Panc1 (cell line): ENCODE data around the gene RBM10. TPM values are rescaled to one million over a fixed set of nuclear protein-coding genes. Genes with fewer than 3 reads are reported as not detected.

Source experiments
- ATAC-seq: fragments of 200-7000 bp; cut with Tn5 transposase; 2 replicates; pipeline ENCODE4 v1.9.1; 2020; ENCODE audit warnings: mild to moderate bottlenecking, moderate library complexity
- BruUV-seq: library from RNA; stranded (reverse); fragments of 400-500 nt; replicated peaks from 2 replicates; lab custom pipeline; 2021; lab: Mats Ljungman, UMichigan
- CTCF ChIA-PET: fragments of 300-600 bp; sonication (Branson Sonifier 250); formaldehyde crosslinking; loops from one replicate; lab custom pipeline; 2022; ENCODE audit warnings: antibody characterized with exemption; lab: Charles Lee
- POLR2A ChIA-PET: fragments of 300-600 bp; sonication (Branson Sonifier 250); formaldehyde crosslinking; loops from one replicate; lab custom pipeline; 2022; ENCODE audit warnings: antibody characterized with exemption; lab: Charles Lee
- DNase-seq: peaks from one replicate; pipeline ENCODE4 v3.0.0-alpha.2; 2010; ENCODE audit warnings: low read depth, low spot score
- H3K27ac ChIP-seq: 2 replicates; pipeline ENCODE4 v1.5.1; 2011; ENCODE audit warnings: mild to moderate bottlenecking, low read length, inconsistent platforms
- H3K27me3 ChIP-seq: fragments of 200-500 bp; sonication (Bioruptor generic); 2 replicates; pipeline ENCODE4 v1.6.0; 2014; ENCODE audit warnings: low read length, inconsistent platforms; ENCODE audit not compliant: control insufficient read depth, insufficient read depth
- H3K36me3 ChIP-seq: fragments of 200-500 bp; sonication (Bioruptor generic); 2 replicates; pipeline ENCODE4 v1.5.1; 2014; ENCODE audit warnings: inconsistent platforms, mild to moderate bottlenecking, low read length, moderate library complexity; ENCODE audit not compliant: control insufficient read depth, insufficient read depth
- H3K4me1 ChIP-seq: 2 replicates; pipeline ENCODE4 v1.5.1; 2011; ENCODE audit warnings: inconsistent platforms, mild to moderate bottlenecking, low read length, moderate library complexity; ENCODE audit not compliant: control insufficient read depth, insufficient read depth
- H3K4me3 ChIP-seq, 2 experiments: 2 replicates each; pipeline ENCODE4 v1.5.1; 2011 to 2012; ENCODE audit warnings: low read depth in 2 of 2, low read length in 2 of 2, mild to moderate bottlenecking in 2 of 2, inconsistent platforms in 1 of 2, moderate library complexity in 1 of 2
- H3K9me3 ChIP-seq: fragments of 200-500 bp; sonication (Bioruptor generic); 2 replicates; pipeline ENCODE4 v1.5.1; 2014; ENCODE audit warnings: low read depth, mild to moderate bottlenecking, inconsistent platforms, low read length, moderate library complexity; ENCODE audit not compliant: control insufficient read depth, insufficient read depth
- CTCF ChIP-seq: fragments of 450-650 bp; IDR thresholded peaks from 2 replicates; pipeline ENCODE4 v1.5.1; 2017; ENCODE audit warnings: mild to moderate bottlenecking
- POLR2AphosphoS5 ChIP-seq: IDR thresholded peaks from 2 replicates; pipeline ENCODE4 v1.6.1; 2012; ENCODE audit warnings: mild to moderate bottlenecking, low read depth, low read length, moderate library complexity
- REST ChIP-seq, 2 experiments: IDR thresholded peaks; 2 replicates each; pipeline ENCODE4 v1.6.1; 2011 to 2012; ENCODE audit warnings: low read depth in 2 of 2, control low read depth in 1 of 2, low read length in 1 of 2, mild to moderate bottlenecking in 1 of 2, moderate library complexity in 1 of 2; ENCODE audit not compliant: insufficient read depth in 1 of 2
- SIN3A ChIP-seq: IDR thresholded peaks from 2 replicates; pipeline ENCODE4 v1.6.1; 2012; ENCODE audit warnings: low read depth, mild to moderate bottlenecking, low read length, moderate library complexity, borderline replicate concordance; ENCODE audit not compliant: insufficient read depth
- TCF7L2 ChIP-seq: IDR thresholded peaks from 2 replicates; pipeline ENCODE4 v1.6.1; 2011; ENCODE audit warnings: mild to moderate bottlenecking, low read depth, low read length, inconsistent platforms
- in situ Hi-C: cut with HindIII; loops from 2 replicates; pipeline ENCODE4 v1.10.0; 2016; ENCODE audit warnings: low sequenced_read_pairs, low pct_unique_long_range_greater_than_20kb
- intact Hi-C: fragments of 100-400 bp; cut with micrococcal nuclease; formaldehyde crosslinking; loops from one replicate; pipeline ENCODE4 v1.10.0; 2022; ENCODE audit not compliant: unreplicated experiment
- total RNA-seq: library from RNA; stranded (reverse); gene quantifications from one replicate; pipeline ENCODE4 v1.2.1, GENCODE V29; 2021; ENCODE audit not compliant: unreplicated experiment

Gene RBM10
- total RNA-seq, 1 experiment from 2014 or later, result 47.1 TPM

- CTCF ChIA-PET, result no interaction called here
- H3K36me3 ChIP-seq, result peaks cover 10% of the 10 kb centered on the region; the same call in 1 of the 2 replicates
- TF ChIP-seq CTCF (no peak), SIN3A (no peak), TCF7L2 (no peak), REST (IDR thresholded peaks at IDR 0.05; ENCODE audit: insufficient read depth in 1 of 2, low read depth in 2 of 2, low read length in 1 of 2) (no peak), POLR2AphosphoS5 (no peak)
- peak overlapping the region; percentile 79 for H3K27ac ChIP-seq
- H3K4me3 ChIP-seq, result no peak overlapping the region
- H3K27me3 ChIP-seq, result no peaks in the 10 kb centered on the region
- H3K4me1 ChIP-seq, result peaks cover 22% of the 10 kb centered on the region
- no peaks in the 10 kb centered on the region for H3K9me3 ChIP-seq
- intact Hi-C loops, result no loop called here
- DNase-seq (no peak), ATAC-seq (no peak)
- POLR2A ChIA-PET, result interaction anchor here (0.6 kb wide), 1 partner anchor 17 kb away, joined by 3 read pairs; no protein-coding TSS in a partner anchor
- BruUV-seq, result TSS peak; percentile 84
- in situ Hi-C loops, result no loop called here
Observed at GRCh38 chrX:47216393-47216925, 71.4 kb downstream of the RBM10 start.

- BruUV-seq, result no TSS peak
- intact Hi-C loops (no loop called here), in situ Hi-C loops (no loop called here)
- Histone ChIP-seq H3K4me1 (peaks cover 22% of the 10 kb centered on the region), H3K27me3 (no peaks in the 10 kb centered on the region), H3K36me3 (peaks cover 6% of the 10 kb centered on the region; the same call in 1 of the 2 replicates), H3K9me3 (no peaks in the 10 kb centered on the region), H3K4me3 (peak overlapping the region; percentile 10 to 51), H3K27ac (peak overlapping the region; percentile 79)
- ChIA-PET CTCF (interaction anchor here (0.5 to 1.0 kb wide), 4 partner anchors 95 to 284 kb away, joined by 3 to 7 read pairs (median 3); no protein-coding TSS in a partner anchor), POLR2A (interaction anchor here (0.6 kb wide), 1 partner anchor 339 kb away, joined by 3 read pairs; no protein-coding TSS in a partner anchor)
- ATAC-seq (peak; percentile 43), DNase-seq (no peak)
- TF ChIP-seq POLR2AphosphoS5 (peak; percentile 67), REST (IDR thresholded peaks at IDR 0.05; ENCODE audit: insufficient read depth in 1 of 2, low read depth in 2 of 2, low read length in 1 of 2) (no peak), CTCF (no peak), TCF7L2 (no peak), SIN3A (no peak)
Observed at GRCh38 chrX:47217121-47217851, 72.3 kb downstream of the RBM10 start.
